ENCODE data around the gene NTRK2. TPM values are rescaled to one million over a fixed set of nuclear protein-coding genes. Genes with fewer than 3 reads are reported as not detected.

NTRK2 gene
- total and polyA plus RNA-seq, 2 experiments from 2014 or later = 0.99 to 3.7 TPM

GRCh38 chr9:84750152-84750865 lies 80.8 kb downstream of the NTRK2 start:
- Histone ChIP-seq H3K36me3 (replicated peaks; ENCODE audit: insufficient read depth, low read depth) (no peaks in the 10 kb centered on the region), H3K4me3 (no peak overlapping the region), H4K20me1 (ENCODE audit: insufficient read depth, poor library complexity, severe bottlenecking) (no peaks in the 10 kb centered on the region), H3K79me2 (no peaks in the 10 kb centered on the region), H3K4me2 (no peak overlapping the region), H2AFZ (no peak overlapping the region), H3K4me1 (ENCODE audit: insufficient read depth) (no peaks in the 10 kb centered on the region), H3K9me2 (replicated peaks; ENCODE audit: insufficient read depth) (no peaks in the 10 kb centered on the region), H3K9me3 (ENCODE audit: low read depth) (no peaks in the 10 kb centered on the region), H3K27ac (no peak overlapping the region), H3K27me3 (no peaks in the 10 kb centered on the region)
- no peak for DNase-seq (ENCODE audit: low spot score)
- 70% methylated on average over 5 of the region's 5 CpGs for WGBS (ENCODE audit: low lambda C conversion rate, missing lambda C conversion rate)
- no peak for TF ChIP-seq EZH2phosphoT487 (IDR thresholded peaks at IDR 0.05; ENCODE audit: low read depth, severe bottlenecking, unreplicated experiment)
- no peak for TF ChIP-seq CTCF (IDR thresholded peaks at IDR 0.05; ENCODE audit: poor library complexity)
- no peak for TF ChIP-seq EZH2 (IDR thresholded peaks at IDR 0.05; ENCODE audit: borderline replicate concordance)

- no peak for DNase-seq (ENCODE audit: low spot score)
- Histone ChIP-seq H3K27me3 (no peaks in the 10 kb centered on the region), H3K79me2 (no peaks in the 10 kb centered on the region), H3K9me2 (replicated peaks; ENCODE audit: insufficient read depth) (no peaks in the 10 kb centered on the region), H3K4me3 (no peak overlapping the region), H3K4me1 (ENCODE audit: insufficient read depth) (no peaks in the 10 kb centered on the region), H3K9me3 (ENCODE audit: low read depth) (no peaks in the 10 kb centered on the region), H3K4me2 (no peak overlapping the region), H3K36me3 (replicated peaks; ENCODE audit: insufficient read depth, low read depth) (no peaks in the 10 kb centered on the region), H3K27ac (no peak overlapping the region), H2AFZ (no peak overlapping the region), H4K20me1 (ENCODE audit: insufficient read depth, poor library complexity, severe bottlenecking) (no peaks in the 10 kb centered on the region)
- TF ChIP-seq EZH2phosphoT487 (IDR thresholded peaks at IDR 0.05; ENCODE audit: low read depth, severe bottlenecking, unreplicated experiment) (no peak), CTCF (IDR thresholded peaks at IDR 0.05; ENCODE audit: poor library complexity) (no peak), EZH2 (IDR thresholded peaks at IDR 0.05; ENCODE audit: borderline replicate concordance) (no peak)
- WGBS (ENCODE audit: low lambda C conversion rate, missing lambda C conversion rate) = 91% methylated on average over 3 of the region's 3 CpGs
These were observed 82.4 kb downstream of the NTRK2 start for GRCh38 chr9:84751921-84752320.

GRCh38 chr9:84754461-84754860 lies 84.9 kb downstream of the NTRK2 start:
- WGBS (ENCODE audit: low lambda C conversion rate, missing lambda C conversion rate) = 80% methylated on average over 3 of the region's 3 CpGs
- no peaks in the 10 kb centered on the region for H4K20me1 ChIP-seq (ENCODE audit: insufficient read depth, poor library complexity, severe bottlenecking)
- DNase-seq (ENCODE audit: low spot score) = no peak

More at GRCh38 chr9:84754461-84754860, 84.9 kb downstream of the NTRK2 start:
- no peak overlapping the region for H3K27ac ChIP-seq
- H2AFZ ChIP-seq = no peak overlapping the region
- H3K27me3 ChIP-seq = no peaks in the 10 kb centered on the region
- H3K79me2 ChIP-seq = no peaks in the 10 kb centered on the region
- no peak overlapping the region for H3K4me3 ChIP-seq
- H3K9me3 ChIP-seq (ENCODE audit: low read depth) = no peaks in the 10 kb centered on the region
- no peaks in the 10 kb centered on the region for H3K4me1 ChIP-seq (ENCODE audit: insufficient read depth)
- H3K36me3 ChIP-seq (replicated peaks; ENCODE audit: insufficient read depth, low read depth) = no peaks in the 10 kb centered on the region
- H3K4me2 ChIP-seq = no peak overlapping the region
- no peaks in the 10 kb centered on the region for H3K9me2 ChIP-seq (replicated peaks; ENCODE audit: insufficient read depth)
- TF ChIP-seq CTCF (IDR thresholded peaks at IDR 0.05; ENCODE audit: poor library complexity) (no peak), EZH2phosphoT487 (IDR thresholded peaks at IDR 0.05; ENCODE audit: low read depth, severe bottlenecking, unreplicated experiment) (no peak), EZH2 (IDR thresholded peaks at IDR 0.05; ENCODE audit: borderline replicate concordance) (no peak)

Data from hepatocyte (in vitro differentiated cells).